HFFc6 (cell line): Measurements from ENCODE around the gene CISH. TPM values are rescaled to one million over a fixed set of nuclear protein-coding genes. Genes with fewer than 3 reads are reported as not detected.

Source experiments
- DNase-seq: peaks from one replicate; pipeline ENCODE4 v3.0.0-alpha.2; 2018
- H3K27ac Mint-ChIP-seq: 2 replicates; pipeline ENCODE4 v1.8.0; 2020; ENCODE audit warnings: mild to moderate bottlenecking, mixed read lengths
- H3K27me3 Mint-ChIP-seq: 2 replicates; pipeline ENCODE4 v1.8.0; 2021; ENCODE audit warnings: mild to moderate bottlenecking, moderate library complexity, mixed read lengths; ENCODE audit not compliant: insufficient read depth
- H3K36me3 Mint-ChIP-seq: 2 replicates; pipeline ENCODE4 v1.8.0; 2021; ENCODE audit warnings: low read depth, mixed read lengths
- H3K4me1 Mint-ChIP-seq: 2 replicates; pipeline ENCODE4 v1.8.0; 2020; ENCODE audit warnings: low read depth, mixed read lengths
- H3K4me3 Mint-ChIP-seq: 2 replicates; pipeline ENCODE4 v1.8.0; 2020; ENCODE audit warnings: mild to moderate bottlenecking, moderate library complexity, mixed read lengths
- H3K9me3 Mint-ChIP-seq: 2 replicates; pipeline ENCODE4 v1.8.0; 2020; ENCODE audit warnings: mild to moderate bottlenecking, mixed read lengths
- CTCF ChIP-seq: fragments of 200-600 bp; sonication (generic); IDR thresholded peaks from 2 replicates; pipeline ENCODE4 v1.5.0; 2021; ENCODE audit warnings: antibody characterized with exemption, mild to moderate bottlenecking
- total RNA-seq, 6 experiments: library from RNA; stranded (reverse); fragmentation: NEBNext Ultra II Directional; extraction: Animal tissue kit (Norgen Biotek cat#: 25700); gene quantifications; 2 replicates in 1 of 6; 3 replicates in 5 of 6; pipeline ENCODE4 v1.2.3, GENCODE V29; 2021

Gene CISH
- total RNA-seq, 6 experiments from 2014 or later, result 0.84 to 1.4 (median 0.95) TPM

- Mint-ChIP-seq H3K27ac (peak overlapping the region; percentile 98), H3K27me3 (peaks cover 10% of the 10 kb centered on the region), H3K4me3 (peak overlapping the region; percentile 85), H3K9me3 (no peaks in the 10 kb centered on the region), H3K4me1 (peaks cover 22% of the 10 kb centered on the region), H3K36me3 (no peaks in the 10 kb centered on the region)
- DNase-seq, result peak; percentile 93
- TF ChIP-seq CTCF, result no peak
These were observed 10.6 kb downstream of the CISH start for GRCh38 chr3:50600841-50601591.

GRCh38 chr3:50600141-50600753 lies 11.3 kb downstream of the CISH start:
- H3K36me3 Mint-ChIP-seq, result no peaks in the 10 kb centered on the region
- peaks cover 11% of the 10 kb centered on the region for H3K27me3 Mint-ChIP-seq
- no peaks in the 10 kb centered on the region for H3K9me3 Mint-ChIP-seq
- DNase-seq, result no peak
- H3K27ac Mint-ChIP-seq, result 0 out of 2 replicates have a peak overlapping the region, but pooled peaks have one; percentile 98
- peaks cover 22% of the 10 kb centered on the region for H3K4me1 Mint-ChIP-seq
- no peak overlapping the region for H3K4me3 Mint-ChIP-seq
- TF ChIP-seq CTCF, result no peak

GRCh38 chr3:50599716-50600118 lies 11.9 kb downstream of the CISH start:
- no peak overlapping the region for H3K4me3 Mint-ChIP-seq

DNA sequence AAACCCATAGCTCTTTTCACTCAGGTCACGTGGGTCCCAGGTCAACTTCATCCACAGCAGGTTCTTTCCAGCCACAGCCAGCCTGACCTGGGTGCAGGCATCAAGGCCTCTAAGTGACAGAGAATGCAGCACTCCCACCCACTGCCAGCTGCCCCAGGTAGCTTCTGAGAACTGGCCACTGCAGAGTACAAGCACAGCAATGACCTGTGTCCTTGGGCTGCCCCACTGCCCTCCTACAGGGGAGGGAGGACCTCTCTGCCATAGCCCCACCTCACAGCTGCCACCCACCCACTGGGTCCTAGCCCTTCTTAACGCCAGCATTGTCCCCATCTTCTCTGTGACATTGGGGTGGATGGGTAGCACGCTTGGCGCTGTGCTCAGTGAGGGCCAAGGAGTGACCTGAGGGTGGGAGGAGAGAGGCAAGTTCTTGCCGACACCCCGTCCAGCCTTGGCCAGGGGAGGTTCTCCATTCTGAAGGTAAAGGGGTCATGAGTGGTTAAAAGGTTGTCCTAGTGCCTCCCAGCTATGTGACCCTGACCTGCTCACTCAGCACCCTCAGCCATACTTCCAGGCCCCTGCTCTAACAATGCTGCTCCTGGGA lies 12.4 kb downstream of the CISH start:
- H3K9me3 Mint-ChIP-seq, result no peaks in the 10 kb centered on the region
- no peak for DNase-seq
- no peak overlapping the region for H3K27ac Mint-ChIP-seq
- peaks cover 22% of the 10 kb centered on the region for H3K4me1 Mint-ChIP-seq
- peaks cover 19% of the 10 kb centered on the region for H3K27me3 Mint-ChIP-seq
- H3K4me3 Mint-ChIP-seq, result no peak overlapping the region
- H3K36me3 Mint-ChIP-seq, result no peaks in the 10 kb centered on the region
- TF ChIP-seq CTCF, result no peak

More at GRCh38 chr3:50599716-50600118, 11.9 kb downstream of the CISH start:
- DNase-seq, result no peak
- no peaks in the 10 kb centered on the region for H3K9me3 Mint-ChIP-seq
- TF ChIP-seq CTCF, result no peak
- peaks cover 22% of the 10 kb centered on the region for H3K4me1 Mint-ChIP-seq
- H3K36me3 Mint-ChIP-seq, result no peaks in the 10 kb centered on the region
- peaks cover 16% of the 10 kb centered on the region for H3K27me3 Mint-ChIP-seq
- H3K27ac Mint-ChIP-seq, result no peak overlapping the region

- no peak for DNase-seq
- no peak overlapping the region for H3K4me3 Mint-ChIP-seq
These were observed 17.3 kb downstream of the CISH start for GRCh38 chr3:50594253-50594785.

More at GRCh38 chr3:50594253-50594785, 17.3 kb downstream of the CISH start:
- Mint-ChIP-seq H3K27me3 (peaks cover 19% of the 10 kb centered on the region), H3K27ac (no peak overlapping the region), H3K9me3 (no peaks in the 10 kb centered on the region), H3K36me3 (no peaks in the 10 kb centered on the region), H3K4me1 (peaks cover 14% of the 10 kb centered on the region)
- no peak for TF ChIP-seq CTCF
